Measurements from ENCODE around the gene CCT8L2.
"Not testable (repeated sequence)": the region's sequence is repeated elsewhere in the genome, so short reads cannot be mapped to it uniquely, and the experiment has no call there.

The CCT8L2 gene, protein sequence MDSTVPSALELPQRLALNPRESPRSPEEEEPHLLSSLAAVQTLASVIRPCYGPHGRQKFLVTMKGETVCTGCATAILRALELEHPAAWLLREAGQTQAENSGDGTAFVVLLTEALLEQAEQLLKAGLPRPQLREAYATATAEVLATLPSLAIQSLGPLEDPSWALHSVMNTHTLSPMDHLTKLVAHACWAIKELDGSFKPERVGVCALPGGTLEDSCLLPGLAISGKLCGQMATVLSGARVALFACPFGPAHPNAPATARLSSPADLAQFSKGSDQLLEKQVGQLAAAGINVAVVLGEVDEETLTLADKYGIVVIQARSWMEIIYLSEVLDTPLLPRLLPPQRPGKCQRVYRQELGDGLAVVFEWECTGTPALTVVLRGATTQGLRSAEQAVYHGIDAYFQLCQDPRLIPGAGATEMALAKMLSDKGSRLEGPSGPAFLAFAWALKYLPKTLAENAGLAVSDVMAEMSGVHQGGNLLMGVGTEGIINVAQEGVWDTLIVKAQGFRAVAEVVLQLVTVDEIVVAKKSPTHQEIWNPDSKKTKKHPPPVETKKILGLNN

DNA sequence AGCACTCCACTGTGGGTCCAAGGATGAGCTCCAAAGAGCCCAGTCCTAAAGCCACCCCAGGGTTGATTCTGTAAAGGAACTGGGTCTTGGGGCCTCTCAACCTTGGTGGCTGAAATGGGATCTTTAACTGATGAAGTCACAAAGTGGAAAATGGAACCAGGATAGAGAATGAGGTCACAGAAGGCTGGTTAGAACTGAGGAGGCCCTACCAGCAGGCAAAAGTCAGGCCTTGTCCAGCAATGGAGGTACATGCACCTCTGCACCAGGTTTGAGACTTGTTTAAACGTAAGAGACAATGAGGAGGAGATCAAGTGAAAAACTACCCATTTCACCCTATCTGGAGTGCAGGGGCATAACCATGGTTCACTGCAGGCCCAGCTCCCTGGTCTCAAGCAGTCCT is at the start of gene CCT8L2:
Gene CCT8L2, minus strand, starts transcription at position 101 of the 400 bp plus-strand sequence. CDS start 260 bp downstream, outside the sequence.
- DNase-seq (ENCODE audit: low read depth); H3K4me3 ChIP-seq (ENCODE audit: low read depth, low read length): not testable (repeated sequence)

DNA sequence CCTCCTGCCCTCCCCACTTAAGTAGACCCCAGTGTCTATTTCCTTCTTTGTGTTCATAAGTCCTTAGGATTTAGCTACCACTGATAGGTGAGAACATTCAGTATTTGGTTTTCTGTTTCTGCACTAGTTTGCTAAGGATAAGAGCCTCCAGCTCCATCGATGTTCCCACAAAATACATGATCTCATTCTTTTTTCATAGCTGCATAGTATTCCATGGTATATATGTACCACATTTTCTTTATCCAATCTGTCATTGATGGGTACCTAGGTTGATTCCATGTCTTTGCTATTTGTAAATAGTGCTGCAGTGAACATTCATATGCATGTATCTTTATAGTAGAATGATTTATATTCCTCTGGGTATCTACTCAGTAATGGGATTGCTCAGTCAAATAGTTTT is 42.8 kb upstream of the CCT8L2 start:
- not testable (repeated sequence) for DNase-seq (ENCODE audit: low read depth); H3K4me3 ChIP-seq (ENCODE audit: low read depth, low read length)

- not testable (repeated sequence) for H3K4me3 ChIP-seq (ENCODE audit: low read depth, low read length); DNase-seq (ENCODE audit: low read depth)
These were observed 41.5 kb upstream of the CCT8L2 start for GRCh38 chr22:16634092-16634491.

DNA sequence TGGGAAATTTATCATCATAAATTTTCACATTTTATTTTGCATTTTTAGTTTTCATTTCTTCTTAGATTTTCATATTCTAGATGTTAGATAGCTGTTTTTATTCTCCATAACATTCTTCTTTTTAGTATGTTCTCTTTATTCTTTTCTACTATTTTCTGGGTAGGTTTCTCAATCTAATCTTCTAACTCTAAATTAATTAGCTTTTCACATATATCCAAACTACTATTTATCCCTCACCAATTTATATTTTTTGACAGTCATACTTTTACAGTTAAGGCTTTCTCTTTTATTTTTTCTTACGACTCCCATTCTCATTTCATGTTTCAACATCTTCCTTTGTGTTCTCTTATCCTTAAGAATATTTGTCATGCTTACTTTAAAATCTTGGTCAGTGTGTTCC is 35.9 kb upstream of the CCT8L2 start:
- DNase-seq (ENCODE audit: low read depth); H3K4me3 ChIP-seq (ENCODE audit: low read depth, low read length): not testable (repeated sequence)

GRCh38 chr22:16625018-16625417 is 32.4 kb upstream of the CCT8L2 start:
- not testable (repeated sequence) for DNase-seq (ENCODE audit: low read depth); H3K4me3 ChIP-seq (ENCODE audit: low read depth, low read length)

GRCh38 chr22:16623595-16623994 is 31.0 kb upstream of the CCT8L2 start:
- not testable (repeated sequence) for DNase-seq (ENCODE audit: low read depth); H3K4me3 ChIP-seq (ENCODE audit: low read depth, low read length)

GRCh38 chr22:16617516-16617915 is 24.9 kb upstream of the CCT8L2 start:
- not testable (repeated sequence) for H3K4me3 ChIP-seq (ENCODE audit: low read depth, low read length); DNase-seq (ENCODE audit: low read depth)

GRCh38 chr22:16616390-16616938 is 23.9 kb upstream of the CCT8L2 start:
- H3K4me3 ChIP-seq (ENCODE audit: low read depth, low read length); DNase-seq (ENCODE audit: low read depth): not testable (repeated sequence)

DNA sequence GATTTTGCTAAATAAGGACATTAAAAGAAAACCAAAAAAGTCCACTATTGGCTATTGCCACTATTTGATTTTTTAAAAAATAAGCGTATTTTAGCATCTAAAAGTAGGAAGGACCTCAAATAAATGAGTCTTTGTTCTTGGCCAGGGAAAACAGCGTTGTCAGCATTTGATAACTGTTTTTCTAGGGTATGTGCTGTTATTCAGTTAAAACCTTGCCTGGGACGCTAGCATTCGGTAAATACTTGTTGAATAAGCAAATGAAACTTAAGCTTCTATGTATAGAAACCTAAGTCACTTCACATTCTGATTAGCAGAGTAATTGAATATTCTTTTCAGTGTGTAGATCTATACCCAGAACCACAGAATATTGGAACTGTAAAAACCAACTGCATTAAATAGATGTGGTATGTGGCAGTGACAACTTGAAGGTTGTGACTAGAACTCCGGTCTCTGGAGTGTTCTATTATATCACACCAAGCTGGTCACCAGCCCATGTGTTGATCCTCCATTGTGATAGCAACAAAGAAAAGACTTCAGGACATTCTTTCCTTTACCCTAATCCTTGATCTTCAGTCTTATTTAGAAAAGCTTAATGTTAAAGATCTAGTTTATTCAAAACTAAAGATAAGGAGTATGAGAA is 23.1 kb upstream of the CCT8L2 start:
- DNase-seq (ENCODE audit: low read depth); H3K4me3 ChIP-seq (ENCODE audit: low read depth, low read length): not testable (repeated sequence)

DNA sequence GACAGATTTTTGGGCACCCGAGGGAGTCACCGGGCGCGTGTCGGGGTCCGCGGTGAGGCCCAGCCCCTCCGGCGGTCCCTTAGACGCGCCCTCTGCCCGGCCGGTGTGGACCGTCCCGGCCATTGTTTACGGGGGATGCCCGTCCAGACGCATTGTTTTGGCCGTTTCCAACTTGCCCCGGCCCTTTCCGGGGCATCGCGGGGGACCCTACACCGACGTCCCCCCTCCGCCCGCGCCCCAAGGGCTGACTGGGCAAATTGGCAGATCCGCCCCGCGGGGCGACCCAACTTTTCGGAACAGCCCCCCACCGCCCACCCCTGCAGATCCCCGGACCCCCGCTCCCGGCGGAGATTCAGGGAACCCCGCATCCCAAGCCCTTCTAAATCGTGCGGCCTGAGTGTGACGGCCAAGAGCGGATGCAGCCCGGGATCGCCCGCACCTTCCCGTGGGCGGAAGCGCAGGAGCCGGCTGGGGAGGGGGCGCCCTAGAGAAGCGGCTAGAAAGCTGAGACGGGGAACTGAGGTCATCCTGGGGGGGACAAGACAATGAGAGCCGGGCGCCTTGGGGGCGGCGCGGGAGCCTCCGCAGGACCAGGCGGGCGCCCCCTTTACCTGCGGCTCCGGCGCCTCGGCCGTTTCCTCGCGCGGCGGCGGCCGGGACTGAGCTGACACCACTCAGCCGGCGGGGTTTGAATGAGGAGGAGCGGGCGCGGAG is 17.1 kb upstream of the CCT8L2 start:
- TF ChIP-seq, protein P1, sequence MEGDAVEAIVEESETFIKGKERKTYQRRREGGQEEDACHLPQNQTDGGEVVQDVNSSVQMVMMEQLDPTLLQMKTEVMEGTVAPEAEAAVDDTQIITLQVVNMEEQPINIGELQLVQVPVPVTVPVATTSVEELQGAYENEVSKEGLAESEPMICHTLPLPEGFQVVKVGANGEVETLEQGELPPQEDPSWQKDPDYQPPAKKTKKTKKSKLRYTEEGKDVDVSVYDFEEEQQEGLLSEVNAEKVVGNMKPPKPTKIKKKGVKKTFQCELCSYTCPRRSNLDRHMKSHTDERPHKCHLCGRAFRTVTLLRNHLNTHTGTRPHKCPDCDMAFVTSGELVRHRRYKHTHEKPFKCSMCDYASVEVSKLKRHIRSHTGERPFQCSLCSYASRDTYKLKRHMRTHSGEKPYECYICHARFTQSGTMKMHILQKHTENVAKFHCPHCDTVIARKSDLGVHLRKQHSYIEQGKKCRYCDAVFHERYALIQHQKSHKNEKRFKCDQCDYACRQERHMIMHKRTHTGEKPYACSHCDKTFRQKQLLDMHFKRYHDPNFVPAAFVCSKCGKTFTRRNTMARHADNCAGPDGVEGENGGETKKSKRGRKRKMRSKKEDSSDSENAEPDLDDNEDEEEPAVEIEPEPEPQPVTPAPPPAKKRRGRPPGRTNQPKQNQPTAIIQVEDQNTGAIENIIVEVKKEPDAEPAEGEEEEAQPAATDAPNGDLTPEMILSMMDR (IDR thresholded peaks at IDR 0.05; ENCODE audit: low read depth, low read length, missing control alignments), result no peak
- DNase-seq (ENCODE audit: low read depth), result no peak
- H3K4me3 ChIP-seq (ENCODE audit: low read depth, low read length), result no peak overlapping the region

- no peak overlapping the region for H3K4me3 ChIP-seq (ENCODE audit: low read depth, low read length)
- DNase-seq (ENCODE audit: low read depth), result no peak
- TF ChIP-seq, protein P1 (IDR thresholded peaks at IDR 0.05; ENCODE audit: low read depth, low read length, missing control alignments), result no peak
These were observed 16.3 kb upstream of the CCT8L2 start for GRCh38 chr22:16608931-16609330.

DNA sequence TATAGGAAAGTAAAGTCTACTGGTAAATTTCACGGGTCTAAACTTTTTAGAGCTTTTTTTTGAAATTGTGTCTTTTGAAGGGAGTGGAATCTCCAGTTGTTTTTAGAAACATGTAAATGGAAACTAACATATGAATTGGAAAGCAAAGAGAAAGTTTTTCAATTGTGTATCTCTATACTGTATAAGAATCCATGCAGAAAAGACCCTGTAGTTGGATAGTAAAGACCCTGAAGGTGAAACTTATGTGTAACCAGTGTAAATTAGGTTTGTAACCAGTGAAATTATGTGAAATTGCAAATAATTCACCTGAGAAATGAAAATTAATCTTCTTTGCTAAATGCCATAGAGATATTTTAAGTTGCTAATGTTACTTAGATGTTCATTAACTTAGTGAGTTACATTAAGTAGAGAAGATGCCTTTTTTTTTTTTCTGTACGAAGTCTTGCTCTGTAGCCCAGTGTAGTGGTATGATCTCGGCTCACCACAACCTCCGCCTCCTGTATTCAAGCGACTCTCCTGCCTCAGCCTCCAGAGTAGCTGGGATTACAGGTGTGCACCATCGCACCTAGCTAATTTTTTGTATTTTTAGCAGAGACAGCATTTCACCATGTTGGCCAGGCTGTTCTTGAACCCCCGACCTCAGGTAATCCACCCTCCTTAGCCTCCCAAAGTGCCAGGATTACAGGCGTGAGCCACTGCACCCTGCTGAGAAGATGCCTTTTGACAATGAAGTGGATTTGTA is 11.8 kb upstream of the CCT8L2 start:
- H3K4me3 ChIP-seq (ENCODE audit: low read depth, low read length); DNase-seq (ENCODE audit: low read depth): not testable (repeated sequence)

GRCh38 chr22:16603770-16604242 is 11.2 kb upstream of the CCT8L2 start:
- DNase-seq (ENCODE audit: low read depth); H3K4me3 ChIP-seq (ENCODE audit: low read depth, low read length): not testable (repeated sequence)
